Loucy (cell line): Measurements from ENCODE around the gene NFATC3.

Experiments used
- CTCF ChIP-seq: fragments of 200-600 bp; sonication (generic); conservative IDR thresholded peaks from 2 replicates; pipeline ENCODE4 v1.5.1; 2014; ENCODE audit warnings: mild to moderate bottlenecking, antibody characterized with exemption, low read length
- EZH2phosphoT487 ChIP-seq: fragments of 200-600 bp; IDR thresholded peaks from 2 replicates; pipeline ENCODE4 v1.6.1; 2018; ENCODE audit warnings: antibody characterized with exemption, mild to moderate bottlenecking, moderate library complexity, borderline replicate concordance

- TF ChIP-seq CTCF = no peak
- no peak for TF ChIP-seq EZH2phosphoT487
These were observed 168.6 kb downstream of the NFATC3 start for GRCh38 chr16:68253721-68254120.
